IPS-18c (cell line): Measurements from ENCODE around the gene ODAD2.

ENCODE experiments used
- H3K4me3 ChIP-seq: 2 replicates; pipeline ENCODE4 v1.7.0; 2013; ENCODE audit warnings: low read depth, mild to moderate bottlenecking, low read length, moderate library complexity; ENCODE audit not compliant: insufficient read depth
- H3K9me3 ChIP-seq: one replicate; pipeline ENCODE4 v1.6.1; 2013; ENCODE audit warnings: mild to moderate bottlenecking, low read length, moderate library complexity; ENCODE audit not compliant: control insufficient read depth, insufficient read depth

The ODAD2 gene

DNA sequence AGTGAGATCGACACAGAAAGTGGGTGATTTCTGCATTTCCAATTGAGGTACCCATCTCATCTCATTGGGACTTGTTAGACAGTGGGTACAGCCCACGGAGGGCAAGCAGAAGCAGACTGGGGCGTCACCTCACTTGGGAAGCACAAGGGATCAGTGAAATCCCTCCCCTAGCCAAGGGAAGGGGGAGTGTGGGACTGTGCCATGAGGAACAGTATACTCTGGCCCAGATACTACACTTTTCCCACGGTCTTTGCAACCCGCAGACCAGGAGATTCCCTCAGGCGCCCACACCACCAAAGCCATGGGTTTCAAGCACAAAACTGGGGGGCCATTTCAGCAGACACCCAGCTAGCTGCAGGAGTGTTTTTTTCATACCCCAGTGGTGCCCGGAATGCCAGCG lies 99.8 kb downstream of the ODAD2 start:
- H3K4me3 ChIP-seq, result no peak overlapping the region
- H3K9me3 ChIP-seq, result no peaks in the 10 kb centered on the region

DNA sequence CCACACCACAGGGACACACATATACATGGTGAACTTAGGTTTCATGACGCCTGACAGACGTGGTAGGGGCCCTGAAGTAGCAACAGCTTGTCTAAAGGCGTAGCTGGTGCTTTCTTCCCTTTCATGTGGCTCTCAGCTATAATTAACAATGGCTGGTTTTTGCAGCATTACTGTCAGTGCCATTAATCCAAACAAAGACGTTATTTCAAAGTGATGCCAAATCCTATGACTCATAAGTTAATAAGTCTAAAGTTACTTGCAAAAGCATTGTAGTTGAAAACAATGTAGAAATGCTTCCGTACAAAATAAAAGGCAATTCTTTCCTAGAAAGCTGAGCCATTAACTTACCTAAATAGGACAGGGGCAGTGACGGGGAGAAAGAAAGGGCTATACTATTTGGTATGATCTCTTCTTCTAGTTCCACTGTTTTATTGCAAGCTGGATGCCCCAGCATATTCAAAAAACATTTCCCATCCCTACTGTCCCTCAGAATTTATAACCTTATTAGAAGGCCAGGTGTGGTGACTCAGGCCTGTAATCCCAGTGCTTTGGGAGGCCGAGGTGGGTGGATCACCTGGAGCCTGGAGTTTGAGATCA lies 105.4 kb downstream of the ODAD2 start:
- H3K9me3 ChIP-seq, result no peaks in the 10 kb centered on the region
- no peak overlapping the region for H3K4me3 ChIP-seq

DNA sequence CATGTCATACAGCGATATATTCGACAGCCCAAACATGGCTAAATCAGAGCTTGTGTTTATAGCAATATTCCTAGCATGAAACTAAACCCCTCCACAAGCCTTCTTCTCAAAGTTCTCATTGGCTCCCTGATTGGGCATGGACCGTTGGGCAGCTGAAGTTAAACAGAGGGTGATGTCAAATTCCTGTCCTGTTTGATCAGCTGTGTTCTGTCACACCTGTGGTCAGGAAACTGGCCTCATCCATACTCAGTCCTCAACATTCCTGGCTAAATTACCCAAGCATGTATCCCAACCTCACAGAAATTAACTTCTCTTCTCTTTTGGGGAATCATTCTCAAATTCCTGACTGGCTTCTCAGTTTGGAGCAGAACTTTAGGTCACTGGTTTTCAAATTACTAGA lies 107.9 kb downstream of the ODAD2 start:
- Histone ChIP-seq H3K4me3 (no peak overlapping the region), H3K9me3 (no peaks in the 10 kb centered on the region)

GRCh38 chr10:27889518-27889917 lies 109.4 kb downstream of the ODAD2 start:
- H3K9me3 ChIP-seq, result no peaks in the 10 kb centered on the region
- no peak overlapping the region for H3K4me3 ChIP-seq

DNA sequence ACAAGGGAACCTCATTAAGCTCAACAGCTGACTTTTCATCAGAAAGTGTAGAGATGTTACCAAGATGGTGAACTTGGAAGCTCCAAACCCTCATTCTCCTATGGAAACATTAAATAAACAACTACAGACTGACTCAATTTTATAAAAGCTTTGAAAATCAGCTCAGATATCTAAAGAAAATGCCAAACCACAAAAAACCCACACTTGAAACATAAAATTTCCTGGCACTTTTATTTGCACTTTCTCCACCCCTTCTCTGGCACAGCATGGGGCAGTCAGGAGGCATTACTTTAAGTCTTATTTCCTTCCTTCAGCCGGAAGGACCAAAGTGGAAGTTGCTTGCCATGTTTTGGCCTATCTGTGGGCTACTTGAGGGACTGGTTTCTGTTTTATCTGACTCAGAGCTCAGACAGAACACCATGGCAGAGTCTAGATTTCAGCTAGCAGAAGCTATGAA lies 114.7 kb downstream of the ODAD2 start:
- no peak overlapping the region for H3K4me3 ChIP-seq

DNA sequence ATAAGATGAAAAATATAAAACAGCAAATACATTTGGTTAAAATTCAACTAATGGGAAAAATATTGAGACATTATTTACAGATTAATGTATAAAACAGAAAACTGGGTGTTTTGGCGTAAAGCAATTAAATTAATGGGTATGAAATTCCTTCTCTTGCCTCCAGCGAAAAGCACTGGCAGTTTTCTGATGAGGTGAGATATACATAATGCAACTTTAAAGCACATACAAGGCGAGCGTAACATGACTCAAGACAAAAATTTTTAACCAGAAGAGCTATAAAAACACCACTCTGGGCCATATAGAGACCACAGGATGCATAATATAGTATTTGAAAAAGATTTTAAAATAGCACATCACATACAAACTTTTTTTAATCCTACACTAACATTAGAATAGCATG lies 120.6 kb downstream of the ODAD2 start:
- Histone ChIP-seq H3K4me3 (no peak overlapping the region), H3K9me3 (no peaks in the 10 kb centered on the region)

More for the DNA sequence above, 114.7 kb downstream of the ODAD2 start:
- no peaks in the 10 kb centered on the region for H3K9me3 ChIP-seq

DNA sequence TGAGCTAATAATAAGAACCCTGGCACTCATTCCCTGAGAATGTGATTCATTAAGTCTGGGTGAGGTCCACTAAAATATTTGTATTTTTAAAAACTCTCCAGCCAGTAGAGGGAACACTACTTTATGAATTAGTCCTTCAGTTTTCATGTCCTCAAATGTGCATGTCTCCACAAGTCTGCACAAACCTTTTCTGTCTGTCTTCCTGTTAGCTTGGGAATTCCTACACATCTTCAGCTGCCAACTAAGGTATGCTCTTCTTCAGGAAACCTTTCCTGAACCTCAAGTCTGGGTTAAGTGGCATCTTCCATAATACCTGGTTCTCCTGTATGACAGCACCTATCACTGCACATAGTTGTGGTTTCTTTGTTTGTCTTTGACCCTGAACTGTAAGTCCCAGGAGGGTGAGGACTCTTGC lies 133.7 kb downstream of the ODAD2 start:
- H3K4me3 ChIP-seq, result no peak overlapping the region
- H3K9me3 ChIP-seq, result no peaks in the 10 kb centered on the region

GRCh38 chr10:27861781-27862180 lies 137.1 kb downstream of the ODAD2 start:
- Histone ChIP-seq H3K4me3 (no peak overlapping the region), H3K9me3 (no peaks in the 10 kb centered on the region)

- H3K4me3 ChIP-seq, result no peak overlapping the region
Observed at GRCh38 chr10:27857616-27858015, 141.3 kb downstream of the ODAD2 start.

GRCh38 chr10:27844223-27844622 lies 154.7 kb downstream of the ODAD2 start:
- H3K9me3 ChIP-seq, result no peaks in the 10 kb centered on the region

More at GRCh38 chr10:27857616-27858015, 141.3 kb downstream of the ODAD2 start:
- H3K9me3 ChIP-seq, result no peaks in the 10 kb centered on the region

DNA sequence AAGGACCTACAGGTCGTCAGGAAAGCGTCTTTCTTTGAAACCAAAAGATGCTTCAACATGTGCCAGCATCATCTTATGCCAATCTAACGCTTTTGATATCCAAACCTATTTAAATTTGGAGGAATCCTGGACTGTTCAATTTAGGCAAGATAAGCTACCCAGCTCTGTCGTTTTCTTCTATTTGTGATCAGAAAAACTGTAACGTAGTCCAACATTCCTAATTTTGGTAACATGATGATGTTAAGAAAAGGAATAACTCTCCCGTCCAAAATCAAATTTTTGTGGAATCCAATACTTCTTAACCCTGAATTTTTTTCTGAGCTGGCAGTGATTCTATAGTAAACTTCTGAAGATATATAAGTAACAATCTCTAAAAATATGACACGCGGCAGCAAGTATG lies 160.0 kb downstream of the ODAD2 start:
- Histone ChIP-seq H3K4me3 (no peak overlapping the region), H3K9me3 (no peaks in the 10 kb centered on the region)

More at GRCh38 chr10:27844223-27844622, 154.7 kb downstream of the ODAD2 start:
- no peak overlapping the region for H3K4me3 ChIP-seq

GRCh38 chr10:27838361-27838760 lies 160.5 kb downstream of the ODAD2 start:
- H3K9me3 ChIP-seq, result no peaks in the 10 kb centered on the region

GRCh38 chr10:27834476-27834875 lies 164.4 kb downstream of the ODAD2 start:
- no peaks in the 10 kb centered on the region for H3K9me3 ChIP-seq

More at GRCh38 chr10:27838361-27838760, 160.5 kb downstream of the ODAD2 start:
- no peak overlapping the region for H3K4me3 ChIP-seq

DNA sequence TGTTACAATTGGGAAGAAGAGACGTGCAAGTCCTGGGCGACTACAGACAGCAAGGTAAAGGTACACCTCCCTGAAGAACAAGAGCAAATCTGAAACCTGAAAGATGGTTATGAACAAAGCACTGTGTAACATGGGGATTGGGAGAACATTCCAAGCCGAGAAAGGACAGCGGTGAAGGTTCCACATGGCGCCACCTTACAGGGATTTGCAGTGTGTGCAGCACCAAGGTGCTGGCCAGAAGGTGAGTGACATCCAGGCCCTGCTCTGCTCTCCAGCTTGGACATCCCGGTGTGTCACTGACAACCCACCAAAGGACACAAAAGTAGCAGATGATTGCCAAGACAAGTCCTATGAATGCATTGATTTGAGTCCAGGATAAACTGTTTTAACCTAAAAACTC lies 165.1 kb downstream of the ODAD2 start:
- Histone ChIP-seq H3K9me3 (no peaks in the 10 kb centered on the region), H3K4me3 (no peak overlapping the region)

More at GRCh38 chr10:27834476-27834875, 164.4 kb downstream of the ODAD2 start:
- H3K4me3 ChIP-seq, result no peak overlapping the region

GRCh38 chr10:27832826-27833225 lies 166.1 kb downstream of the ODAD2 start:
- no peak overlapping the region for H3K4me3 ChIP-seq
- no peaks in the 10 kb centered on the region for H3K9me3 ChIP-seq

DNA sequence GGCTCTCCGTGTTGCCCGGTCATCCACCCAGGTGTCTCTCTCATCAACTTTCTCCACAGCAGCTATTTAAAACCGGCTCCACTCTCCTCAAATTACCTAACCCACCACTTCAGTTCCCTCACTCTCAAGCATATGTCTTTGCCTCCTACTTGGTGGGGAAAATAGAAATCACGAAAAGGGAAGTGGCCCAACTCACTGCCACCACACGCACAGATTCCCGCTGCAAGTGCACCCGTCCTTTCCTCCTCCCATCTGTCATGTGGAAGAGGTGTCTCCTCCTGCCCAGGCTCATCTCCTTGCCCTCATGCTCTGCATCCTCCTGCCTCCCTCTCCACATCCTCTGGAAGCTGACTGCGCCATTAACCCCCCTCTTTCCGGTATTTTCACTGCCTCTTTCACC lies 172.5 kb downstream of the ODAD2 start:
- H3K9me3 ChIP-seq, result no peaks in the 10 kb centered on the region

GRCh38 chr10:27822301-27822700 lies 176.6 kb downstream of the ODAD2 start:
- Histone ChIP-seq H3K4me3 (no peak overlapping the region), H3K9me3 (no peaks in the 10 kb centered on the region)

More for the DNA sequence above, 172.5 kb downstream of the ODAD2 start:
- H3K4me3 ChIP-seq, result no peak overlapping the region

DNA sequence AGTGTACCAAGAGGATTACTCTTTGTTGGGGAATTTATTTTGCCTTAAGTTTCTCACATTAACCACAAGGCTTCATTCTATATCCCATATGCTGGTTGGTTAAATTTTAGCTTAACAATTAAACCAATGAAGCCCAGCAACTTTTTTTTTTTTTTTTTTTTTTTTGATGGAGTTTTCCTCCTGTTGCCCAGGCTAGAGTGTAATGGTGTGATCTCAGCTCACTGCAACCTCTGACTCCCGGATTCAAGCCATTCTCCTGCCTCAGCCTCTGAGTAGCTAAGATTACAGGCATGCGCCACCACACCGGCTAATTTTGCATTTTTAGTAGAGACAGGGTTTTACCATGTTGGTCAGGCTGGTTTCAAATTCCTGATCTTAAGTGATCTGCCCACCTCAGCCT lies 178.2 kb downstream of the ODAD2 start:
- H3K9me3 ChIP-seq, result no peaks in the 10 kb centered on the region
- H3K4me3 ChIP-seq, result no peak overlapping the region
